Endothelial cell (in vitro differentiated cells): ENCODE data around the gene WBP2NL. TPM values are rescaled to one million over a fixed set of nuclear protein-coding genes. Genes with fewer than 3 reads are reported as not detected.
"Not testable (repeated sequence)": the region's sequence is repeated elsewhere in the genome, so short reads cannot be mapped to it uniquely, and the experiment has no call there.

Experiments
- DNase-seq: peaks from one replicate; pipeline ENCODE4 v3.0.0; 2021; ENCODE audit warnings: low spot score
- H3K27ac Mint-ChIP-seq: one replicate; pipeline ENCODE4 v1.8.0; 2021; ENCODE audit warnings: mixed read lengths, inconsistent platforms; ENCODE audit not compliant: unreplicated experiment
- H3K27me3 Mint-ChIP-seq: one replicate; pipeline ENCODE4 v1.8.0; 2021; ENCODE audit warnings: mild to moderate bottlenecking, moderate library complexity, mixed read lengths, inconsistent platforms; ENCODE audit not compliant: unreplicated experiment
- H3K36me3 Mint-ChIP-seq: one replicate; pipeline ENCODE4 v1.8.0; 2021; ENCODE audit warnings: mild to moderate bottlenecking, low read depth, mixed read lengths, inconsistent platforms; ENCODE audit not compliant: unreplicated experiment
- H3K4me1 Mint-ChIP-seq: one replicate; pipeline ENCODE4 v1.8.0; 2021; ENCODE audit warnings: mild to moderate bottlenecking, mixed read lengths, inconsistent platforms; ENCODE audit not compliant: unreplicated experiment
- H3K4me3 Mint-ChIP-seq: one replicate; pipeline ENCODE4 v1.8.0; 2021; ENCODE audit warnings: mild to moderate bottlenecking, mixed read lengths, inconsistent platforms; ENCODE audit not compliant: unreplicated experiment
- H3K9me3 Mint-ChIP-seq: one replicate; pipeline ENCODE4 v1.8.0; 2021; ENCODE audit warnings: mixed read lengths, inconsistent platforms; ENCODE audit not compliant: unreplicated experiment
- CTCF ChIP-seq: fragments of 200-600 bp; sonication (generic); IDR thresholded peaks from one replicate; pipeline ENCODE4 v1.5.0; 2021; ENCODE audit warnings: antibody characterized with exemption; ENCODE audit not compliant: unreplicated experiment
- total RNA-seq: library from RNA; stranded (reverse); fragmentation: NEBNext Ultra II Directional; extraction: Animal tissue kit (Norgen Biotek cat#: 25700); gene quantifications from one replicate; pipeline ENCODE4 v1.2.1, GENCODE V29; 2021; ENCODE audit not compliant: unreplicated experiment

WBP2NL gene
- total RNA-seq, 1 donor from 2014 or later, result not detected

- no peak for TF ChIP-seq CTCF
- H3K36me3 Mint-ChIP-seq, result peaks cover 11% of the 10 kb centered on the region
- H3K4me1 Mint-ChIP-seq, result no peaks in the 10 kb centered on the region
- DNase-seq, result peak; percentile 87
- peaks cover 6% of the 10 kb centered on the region for H3K27me3 Mint-ChIP-seq
- H3K9me3 Mint-ChIP-seq, result no peaks in the 10 kb centered on the region
- peak within 1 kb of the TSS; percentile 89 for H3K4me3 Mint-ChIP-seq
- no peak within 1 kb of the TSS for H3K27ac Mint-ChIP-seq
Observed at GRCh38 chr22:42070517-42071422, 72.2 kb downstream of the WBP2NL start, which contains the start of gene NAGA. Gene NAGA (minus strand): TSS chr22:42070812. CDS start chr22:42070297, 515 bp downstream.

- H3K4me1 Mint-ChIP-seq, H3K36me3 Mint-ChIP-seq, H3K27ac Mint-ChIP-seq: not testable (repeated sequence)
Observed at GRCh38 chr22:42071508-42071907, 72.9 kb downstream of the WBP2NL start.

GRCh38 chr22:42072606-42073330, 74.2 kb downstream of the WBP2NL start:
- Mint-ChIP-seq H3K9me3 (no peaks in the 10 kb centered on the region), H3K27ac (no peak overlapping the region)

More at GRCh38 chr22:42071508-42071907, 72.9 kb downstream of the WBP2NL start:
- not testable (repeated sequence) for DNase-seq, H3K27me3 Mint-ChIP-seq, H3K9me3 Mint-ChIP-seq
- peak overlapping the region; percentile 82 for H3K4me3 Mint-ChIP-seq

DNA sequence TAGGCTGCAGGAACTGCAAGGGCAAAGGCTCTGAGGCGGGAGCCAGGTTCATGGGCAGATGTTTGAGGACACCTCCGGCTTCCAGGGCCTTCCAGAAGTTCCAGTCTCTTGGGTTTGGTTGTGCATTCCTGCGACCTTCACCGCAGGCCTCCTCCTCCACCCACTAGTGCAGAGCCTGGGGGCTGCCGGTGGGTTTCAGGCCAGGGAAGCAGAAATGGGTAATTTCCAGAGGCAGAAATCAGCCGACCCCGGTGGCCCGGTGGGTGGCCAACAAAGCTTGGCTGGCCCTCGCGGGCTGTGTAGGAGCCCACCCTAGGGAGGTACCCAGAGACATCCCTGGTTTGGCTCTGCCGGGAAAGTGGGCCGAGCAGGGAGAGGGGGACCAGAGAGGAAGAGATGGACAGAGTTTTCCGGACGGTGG, 75.0 kb downstream of the WBP2NL start:
- Mint-ChIP-seq H3K9me3 (no peaks in the 10 kb centered on the region), H3K27me3 (peaks cover 9% of the 10 kb centered on the region), H3K27ac (no peak overlapping the region), H3K36me3 (peaks cover 2% of the 10 kb centered on the region), H3K4me1 (peaks cover 11% of the 10 kb centered on the region), H3K4me3 (peak overlapping the region; percentile 72)
- no peak for TF ChIP-seq CTCF
- no peak for DNase-seq

More at GRCh38 chr22:42072606-42073330, 74.2 kb downstream of the WBP2NL start:
- Mint-ChIP-seq H3K4me3 (no peak overlapping the region), H3K4me1 (peaks cover 3% of the 10 kb centered on the region), H3K27me3 (peaks cover 7% of the 10 kb centered on the region), H3K36me3 (peaks cover 4% of the 10 kb centered on the region)
- no peak for DNase-seq
- TF ChIP-seq CTCF, result no peak

GRCh38 chr22:42074132-42074811, 75.7 kb downstream of the WBP2NL start, which contains the start of gene PHETA2:
Gene PHETA2 (plus strand): TSS chr22:42074248. CDS start chr22:42077294, 3,046 bp downstream.
- H3K27me3 Mint-ChIP-seq, result peaks cover 11% of the 10 kb centered on the region
- H3K4me1 Mint-ChIP-seq, result peaks cover 16% of the 10 kb centered on the region
- TF ChIP-seq CTCF, result peak; percentile 25
- no peaks in the 10 kb centered on the region for H3K9me3 Mint-ChIP-seq
- DNase-seq, result peak; percentile 60
- H3K27ac Mint-ChIP-seq, result no peak within 1 kb of the TSS
- H3K36me3 Mint-ChIP-seq, result no peaks in the 10 kb centered on the region
- H3K4me3 Mint-ChIP-seq, result peak within 1 kb of the TSS; percentile 72
